GM10248 (cell line): ENCODE measurements around the gene JARID2.

Experiments
- CTCF ChIA-PET: fragments of 300-600 bp; sonication (Branson Sonifier 250); formaldehyde crosslinking; extraction: SDS; loops from one replicate; lab custom pipeline; 2021; ENCODE audit warnings: antibody characterized with exemption; lab: Yijun Ruan, JAX
- POLR2A ChIA-PET: fragments of 350-650 bp; sonication (Branson Sonifier 250); formaldehyde crosslinking; extraction: SDS; loops from one replicate; lab custom pipeline; 2020; ENCODE audit warnings: antibody characterized with exemption; lab: Yijun Ruan, JAX
- DNase-seq: peaks from one replicate; pipeline ENCODE4 v3.0.0; 2012; ENCODE audit errors: extremely low spot score
- TF ChIP-seq, protein P1 (sequence below): IDR thresholded peaks from 2 replicates; pipeline ENCODE4 v1.5.1; 2012; ENCODE audit warnings: mild to moderate bottlenecking, low read depth; ENCODE audit errors: extremely low read depth, missing control alignments, control extremely low read depth

Gene JARID2

DNA sequence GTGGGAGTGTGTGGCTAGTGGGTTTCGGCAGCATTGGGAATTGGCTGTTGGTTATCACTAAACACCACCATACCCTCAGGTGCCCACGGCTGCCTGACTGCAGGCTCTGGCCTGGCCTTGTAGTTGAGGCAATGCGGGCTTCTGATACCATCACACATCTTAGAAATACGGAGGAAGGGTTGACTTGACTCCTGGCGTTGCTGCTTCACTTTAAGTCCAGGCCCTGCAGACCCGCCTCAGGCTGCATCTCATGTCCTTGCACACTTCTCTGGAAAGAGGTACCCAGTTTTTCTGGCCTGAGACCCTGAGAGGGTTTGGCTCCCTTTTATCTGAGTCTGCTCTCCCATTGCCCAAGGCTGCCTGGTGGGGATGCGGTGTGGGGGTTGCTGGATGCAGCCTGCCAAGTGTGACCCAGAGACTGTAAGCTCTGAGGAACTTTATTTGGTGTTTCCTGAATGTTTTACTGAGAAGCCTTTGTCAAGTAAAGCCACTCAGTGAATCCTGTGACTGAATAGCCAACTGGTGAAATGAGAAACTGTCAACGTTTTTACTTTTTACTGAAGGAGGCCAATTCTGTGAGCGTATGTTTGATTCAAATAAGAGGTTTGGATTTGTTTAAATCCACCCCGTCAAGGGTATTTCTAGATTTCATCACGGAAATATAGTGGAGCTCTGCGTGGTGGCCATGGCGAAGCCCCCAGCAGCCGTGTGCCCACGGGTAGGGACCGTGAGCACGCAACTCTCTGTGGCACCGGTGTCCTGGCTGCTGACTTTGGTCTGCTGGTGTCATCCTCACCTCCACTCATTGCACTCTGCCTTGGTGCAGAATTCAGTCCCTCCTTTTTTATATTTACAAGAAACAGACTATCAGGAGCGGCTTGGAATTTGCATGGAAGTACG lies 256.8 kb downstream of the JARID2 start:
- CTCF ChIA-PET, result interaction anchor here (1.5 kb wide), 1 partner anchor 120 kb away, joined by 3 read pairs; no protein-coding TSS in a partner anchor
- POLR2A ChIA-PET, result no interaction called here

DNA sequence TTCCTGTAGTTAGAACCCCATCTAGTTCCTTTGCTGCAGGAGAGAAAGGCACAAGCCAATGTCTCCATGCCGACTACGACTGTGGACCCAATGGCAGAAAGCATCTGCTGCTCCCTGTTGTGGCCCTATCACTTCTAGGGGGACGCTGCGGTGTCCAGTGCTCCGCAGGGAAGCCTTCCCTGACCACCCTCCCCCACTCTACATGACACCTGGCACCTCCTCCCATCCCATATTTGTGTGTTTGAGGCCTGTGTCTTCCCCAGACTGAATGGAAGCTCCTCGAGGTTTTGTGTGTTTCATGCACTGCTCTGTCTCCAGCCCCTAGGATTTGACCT lies 257.4 kb downstream of the JARID2 start:
- DNase-seq, result no peak
- CTCF ChIA-PET, result interaction anchor here (1.0 to 1.5 kb wide), 2 partner anchors 13 to 120 kb away, joined by 3 read pairs; no protein-coding TSS in a partner anchor
- POLR2A ChIA-PET, result no interaction called here
- TF ChIP-seq, protein P1, sequence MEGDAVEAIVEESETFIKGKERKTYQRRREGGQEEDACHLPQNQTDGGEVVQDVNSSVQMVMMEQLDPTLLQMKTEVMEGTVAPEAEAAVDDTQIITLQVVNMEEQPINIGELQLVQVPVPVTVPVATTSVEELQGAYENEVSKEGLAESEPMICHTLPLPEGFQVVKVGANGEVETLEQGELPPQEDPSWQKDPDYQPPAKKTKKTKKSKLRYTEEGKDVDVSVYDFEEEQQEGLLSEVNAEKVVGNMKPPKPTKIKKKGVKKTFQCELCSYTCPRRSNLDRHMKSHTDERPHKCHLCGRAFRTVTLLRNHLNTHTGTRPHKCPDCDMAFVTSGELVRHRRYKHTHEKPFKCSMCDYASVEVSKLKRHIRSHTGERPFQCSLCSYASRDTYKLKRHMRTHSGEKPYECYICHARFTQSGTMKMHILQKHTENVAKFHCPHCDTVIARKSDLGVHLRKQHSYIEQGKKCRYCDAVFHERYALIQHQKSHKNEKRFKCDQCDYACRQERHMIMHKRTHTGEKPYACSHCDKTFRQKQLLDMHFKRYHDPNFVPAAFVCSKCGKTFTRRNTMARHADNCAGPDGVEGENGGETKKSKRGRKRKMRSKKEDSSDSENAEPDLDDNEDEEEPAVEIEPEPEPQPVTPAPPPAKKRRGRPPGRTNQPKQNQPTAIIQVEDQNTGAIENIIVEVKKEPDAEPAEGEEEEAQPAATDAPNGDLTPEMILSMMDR, result no peak

More for the DNA sequence above, 256.8 kb downstream of the JARID2 start:
- TF ChIP-seq, protein P1, result no peak
- no peak for DNase-seq

DNA sequence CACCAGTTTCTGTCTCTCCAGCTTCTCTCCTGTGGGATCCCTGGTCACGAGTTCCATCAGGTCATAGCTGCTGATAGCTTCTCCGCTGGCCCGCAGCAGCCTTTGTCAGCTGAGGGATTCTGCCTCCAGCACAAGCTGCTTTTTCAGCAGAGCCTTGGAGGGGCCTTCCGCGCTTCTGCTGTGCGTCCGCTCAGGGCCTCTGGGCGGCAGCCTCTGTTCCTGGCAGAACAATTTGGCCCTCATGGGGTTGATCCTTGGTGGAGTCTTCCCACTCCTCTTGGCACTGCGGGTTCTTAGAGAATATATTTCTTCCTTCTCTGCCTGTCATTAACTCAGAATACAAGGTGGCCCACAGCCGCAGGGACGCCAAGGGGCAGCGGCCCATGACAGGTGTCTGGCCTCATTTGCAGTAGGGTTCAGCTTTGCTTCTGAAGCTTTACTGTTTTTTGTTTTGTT lies 258.2 kb downstream of the JARID2 start:
- POLR2A ChIA-PET, result no interaction called here
- TF ChIP-seq, protein P1, result no peak
- no peak for DNase-seq
- CTCF ChIA-PET, result interaction anchor here (1.0 to 1.5 kb wide), 3 partner anchors 12 to 119 kb away, joined by 3 read pairs; no protein-coding TSS in a partner anchor

DNA sequence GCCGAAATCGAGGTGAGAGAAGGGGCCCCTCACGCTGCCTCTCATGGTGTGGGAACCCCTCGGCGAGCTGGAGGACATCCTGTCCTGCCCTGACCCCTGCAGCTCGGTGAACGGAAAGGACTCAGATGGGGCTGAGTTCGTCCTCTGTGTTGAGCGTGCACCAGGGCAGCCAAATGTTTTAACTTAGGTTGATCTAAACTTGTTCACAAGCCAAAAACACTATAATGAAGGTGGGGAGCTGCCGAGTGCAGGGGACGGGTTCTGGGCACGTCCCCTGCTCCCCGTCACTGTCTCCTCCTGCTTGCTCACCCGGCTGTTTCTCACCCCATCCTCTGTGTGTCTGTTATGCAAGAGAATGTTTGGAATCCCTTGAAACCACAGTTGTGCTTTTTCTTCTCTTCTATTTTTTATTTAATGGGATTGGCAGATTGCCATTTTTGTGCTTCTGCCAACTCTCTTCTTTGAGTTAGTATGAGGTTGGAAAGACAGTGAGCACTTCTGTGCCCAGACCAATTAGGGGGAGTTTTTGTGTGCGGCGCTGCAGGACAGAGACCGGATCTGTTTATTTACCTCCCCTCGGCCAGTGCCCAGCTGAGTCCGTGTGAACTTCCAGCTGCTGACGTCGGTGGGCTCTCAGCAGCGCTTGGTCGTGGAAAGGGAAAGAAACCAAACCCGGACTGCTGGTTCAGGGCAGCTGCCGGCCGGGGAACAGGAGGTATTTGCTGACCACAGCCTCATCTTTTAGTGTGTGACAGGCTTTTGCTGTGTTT lies 258.9 kb downstream of the JARID2 start:
- CTCF ChIA-PET, result interaction anchor here (1.0 to 1.4 kb wide), 2 partner anchors 13 to 15 kb away, joined by 3 read pairs; no protein-coding TSS in a partner anchor
- DNase-seq, result no peak

DNA sequence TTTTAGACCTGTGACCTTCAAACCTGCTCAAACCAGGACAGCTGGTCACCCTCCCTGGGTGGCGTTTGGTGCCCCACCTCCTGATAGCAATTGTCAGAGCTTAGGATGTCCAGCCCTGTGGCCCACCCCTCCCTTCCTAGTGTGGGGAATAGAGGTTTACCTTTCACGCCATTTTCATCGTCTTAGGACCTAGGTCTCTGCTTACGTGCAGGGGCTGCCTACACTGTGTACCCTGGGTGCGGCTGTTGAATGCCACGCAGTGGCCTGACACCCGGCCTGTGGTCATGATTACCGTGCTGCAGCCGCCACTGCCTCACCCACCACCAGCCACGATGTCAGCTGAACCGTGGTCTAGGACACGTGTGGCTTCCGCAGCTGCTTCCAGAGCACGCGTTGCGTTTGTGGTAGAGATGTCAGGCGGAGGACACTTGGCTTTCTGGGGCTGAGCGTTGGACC lies 259.6 kb downstream of the JARID2 start:
- CTCF ChIA-PET, result interaction anchor here (1.3 kb wide), 1 partner anchor 13 kb away, joined by 5 read pairs; no protein-coding TSS in a partner anchor
- TF ChIP-seq, protein P1, result no peak

More for the DNA sequence above, 258.9 kb downstream of the JARID2 start:
- POLR2A ChIA-PET, result no interaction called here
- TF ChIP-seq, protein P1, result no peak

DNA sequence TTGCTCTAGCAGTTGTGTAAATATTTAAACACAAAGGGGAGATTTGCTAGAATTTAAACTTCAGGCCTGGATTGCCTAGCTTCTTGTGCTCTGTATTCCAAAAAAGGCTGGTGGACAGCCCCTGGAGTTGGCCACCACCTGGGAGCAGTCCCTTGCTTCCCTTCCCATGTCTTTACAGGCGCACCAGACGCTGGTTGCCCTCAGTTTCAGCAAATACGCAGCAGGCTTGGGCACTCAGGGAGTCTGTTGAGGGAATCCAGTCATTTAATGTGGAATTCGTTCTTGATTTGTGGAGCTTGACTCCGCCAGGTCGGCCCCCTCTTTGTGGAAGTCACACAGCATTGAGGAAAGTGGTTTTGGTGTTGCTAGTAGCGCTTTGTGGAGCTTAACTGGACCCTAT lies 260.2 kb downstream of the JARID2 start:
- TF ChIP-seq, protein P1, result no peak
- no peak for DNase-seq
- ChIA-PET CTCF (interaction anchor here (1.3 kb wide), 1 partner anchor 14 kb away, joined by 5 read pairs; no protein-coding TSS in a partner anchor), POLR2A (no interaction called here)

More for the DNA sequence above, 259.6 kb downstream of the JARID2 start:
- POLR2A ChIA-PET, result no interaction called here
- no peak for DNase-seq
